Activated CD4-positive, alpha-beta T cell treated with anti-CD3 and anti-CD28 coated beads, Interleukin-2, amount 50 U/mL, for 16 hours (primary cell): Measurements from ENCODE around the gene HTR3C.

ENCODE experiments used
- DNase-seq: peaks from one replicate; pipeline ENCODE4 v3.0.0-alpha.2; 2020

Gene HTR3C

GRCh38 chr3:184096811-184097383 is 44.0 kb downstream of the HTR3C start, which contains the start of gene HTR3E:
Gene HTR3E (plus strand): TSS chr3:184097064. CDS start chr3:184097530, 466 bp downstream.
- no peak for DNase-seq

DNA sequence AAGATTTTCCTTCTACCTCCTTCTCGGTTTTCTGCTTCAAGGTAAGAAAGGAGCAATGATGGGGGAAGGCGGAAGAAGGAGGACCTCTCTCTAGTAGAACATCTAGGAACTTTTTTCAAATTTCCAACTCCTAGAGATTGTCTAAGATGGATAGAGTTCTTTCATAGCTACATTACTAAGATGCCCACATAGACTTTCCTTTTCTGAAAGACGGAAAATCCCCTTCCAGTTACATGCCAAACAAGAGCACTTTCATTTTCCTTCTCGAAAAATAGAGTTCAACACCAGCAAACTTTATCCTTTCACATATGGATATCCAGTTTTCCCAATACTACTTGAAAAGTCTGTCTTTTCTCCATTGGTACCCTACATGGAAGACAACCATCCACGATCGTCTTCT is 44.7 kb downstream of the HTR3C start:
- DNase-seq = no peak

DNA sequence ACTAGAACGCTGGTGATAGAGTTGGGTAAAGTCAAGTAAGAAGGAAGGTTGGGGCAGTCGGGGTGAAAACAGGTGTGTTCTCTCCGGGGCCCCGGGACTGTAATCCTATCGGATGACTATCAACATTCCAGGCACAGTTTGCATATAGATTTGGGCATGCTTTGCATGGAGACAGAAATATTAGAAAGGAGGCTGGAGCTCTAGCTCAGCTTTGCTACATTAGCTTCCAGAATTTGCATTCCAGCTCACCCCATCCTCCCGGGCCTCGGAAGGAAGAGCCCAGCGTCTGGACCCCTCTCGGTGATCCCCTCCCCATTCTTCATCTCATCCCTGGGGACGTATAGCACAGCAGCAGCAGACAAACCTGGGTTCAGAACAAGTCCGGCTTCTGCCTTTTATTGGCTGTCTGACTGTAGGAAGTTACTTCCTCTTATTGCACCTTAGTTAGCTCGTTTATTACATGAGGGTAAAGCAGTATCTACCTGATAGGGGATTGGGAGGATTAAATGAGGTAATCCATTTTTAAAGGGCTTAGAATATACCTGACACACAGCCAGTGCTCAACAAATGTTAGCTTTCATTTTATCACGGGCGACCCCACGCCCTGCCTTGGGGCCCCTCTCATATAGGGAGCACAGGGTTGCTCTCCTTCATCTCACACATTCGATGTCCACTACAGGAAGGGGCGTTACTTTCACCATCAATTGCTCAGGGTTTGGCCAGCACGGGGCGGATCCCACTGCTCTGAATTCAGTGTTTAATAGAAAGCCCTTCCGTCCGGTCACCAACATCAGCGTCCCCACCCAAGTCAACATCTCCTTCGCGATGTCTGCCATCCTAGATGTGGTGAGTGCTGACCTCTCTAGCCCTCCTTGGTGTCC is 47.2 kb downstream of the HTR3C start:
- DNase-seq = no peak
